HAP-1 (cell line): Measurements from ENCODE around the gene RETREG3.
A peak's percentile ranks its signal among the peaks of the same experiment; 100 is the strongest.

Source experiments
- DNase-seq, 2 experiments: peaks; one replicate each; pipeline ENCODE4 v3.0.0-alpha.2; 2016 to 2020; ENCODE audit warnings: low spot score in 2 of 2
- H3K27me3 ChIP-seq: fragments of 250-450 bp; sonication (Bioruptor Pico); 2 replicates; pipeline ENCODE4 v1.5.1; 2020; ENCODE audit warnings: low read depth, mild to moderate bottlenecking, moderate library complexity
- H3K36me3 ChIP-seq: fragments of 250-450 bp; sonication (Bioruptor Pico); replicated peaks from 2 replicates; pipeline ENCODE4 v1.5.1; 2020; ENCODE audit warnings: mild to moderate bottlenecking
- H3K4me1 ChIP-seq: fragments of 250-450 bp; sonication (Bioruptor Pico); 2 replicates; pipeline ENCODE4 v1.5.1; 2020; ENCODE audit warnings: mild to moderate bottlenecking
- H3K4me3 ChIP-seq: fragments of 250-450 bp; sonication (Bioruptor Pico); 2 replicates; pipeline ENCODE4 v1.5.1; 2020; ENCODE audit warnings: mild to moderate bottlenecking, moderate library complexity
- H3K9me3 ChIP-seq: fragments of 250-450 bp; sonication (Bioruptor Pico); 2 replicates; pipeline ENCODE4 v1.5.1; 2020; ENCODE audit warnings: mild to moderate bottlenecking, moderate library complexity
- in situ Hi-C: fragments of 300-500 bp; cut with MboI; formaldehyde crosslinking; loops from 3 replicates; pipeline ENCODE4 v1.14.3; 2020; ENCODE audit warnings: low sequenced_read_pairs, inconsistent platforms, mixed read lengths

Gene RETREG3

GRCh38 chr17:42531455-42532354 is 77.5 kb downstream of the RETREG3 start:
- Histone ChIP-seq H3K4me3 (peak overlapping the region; percentile 27), H3K27me3 (no peaks in the 10 kb centered on the region), H3K9me3 (no peaks in the 10 kb centered on the region), H3K4me1 (peaks cover 10% of the 10 kb centered on the region), H3K36me3 (no peaks in the 10 kb centered on the region; the same call in 1 of the 2 replicates)
- in situ Hi-C loops, result no loop called here
- DNase-seq, result peak; percentile 59 to 73

GRCh38 chr17:42530952-42531454 is 78.2 kb downstream of the RETREG3 start:
- Histone ChIP-seq H3K27me3 (no peaks in the 10 kb centered on the region), H3K9me3 (no peaks in the 10 kb centered on the region), H3K4me1 (peaks cover 10% of the 10 kb centered on the region), H3K36me3 (no peaks in the 10 kb centered on the region), H3K4me3 (no peak overlapping the region)
- DNase-seq, result no peak
- in situ Hi-C loops, result no loop called here
